Measurements from ENCODE around the gene HDAC7. TPM values are rescaled to one million over a fixed set of nuclear protein-coding genes. Genes with fewer than 3 reads are reported as not detected.

The HDAC7 gene
- total RNA-seq, 1 donor from 2014 or later = 126 TPM

GRCh38 chr12:47863985-47864384 lies 44.3 kb upstream of the HDAC7 start:
- CTCF ChIA-PET = no interaction called here
- no peak overlapping the region for H3K4me3 Mint-ChIP-seq
- POLR2A ChIA-PET = no interaction called here
- ATAC-seq (ENCODE audit: low read depth) = no peak
- H3K4me1 Mint-ChIP-seq = peaks cover 19% of the 10 kb centered on the region
- no peaks in the 10 kb centered on the region for H3K9me3 Mint-ChIP-seq
- no peaks in the 10 kb centered on the region for H3K27me3 Mint-ChIP-seq
- no peak for TF ChIP-seq CTCF (IDR thresholded peaks at IDR 0.05)
- no peak overlapping the region for H3K27ac Mint-ChIP-seq
- intact Hi-C loops (cut with micrococcal nuclease) = no loop called here
- H3K36me3 Mint-ChIP-seq (ENCODE audit: low read depth) = no peaks in the 10 kb centered on the region
- no peak for DNase-seq

GRCh38 chr12:47863467-47863866 lies 43.8 kb upstream of the HDAC7 start:
- ChIA-PET POLR2A (no interaction called here), CTCF (interaction anchor here (0.6 to 1.9 kb wide), 2 partner anchors 24 to 25 kb away, joined by 3 to 5 read pairs; no protein-coding TSS in a partner anchor)
- Mint-ChIP-seq H3K4me1 (peaks cover 13% of the 10 kb centered on the region), H3K36me3 (ENCODE audit: low read depth) (no peaks in the 10 kb centered on the region), H3K27ac (no peak overlapping the region), H3K9me3 (no peaks in the 10 kb centered on the region), H3K4me3 (no peak overlapping the region), H3K27me3 (no peaks in the 10 kb centered on the region)
- no peak for TF ChIP-seq CTCF (IDR thresholded peaks at IDR 0.05)
- DNase-seq = no peak
- no peak for ATAC-seq (ENCODE audit: low read depth)
- intact Hi-C loops (cut with micrococcal nuclease) = no loop called here

- Mint-ChIP-seq H3K4me1 (peaks cover 8% of the 10 kb centered on the region), H3K4me3 (no peak overlapping the region), H3K27me3 (no peaks in the 10 kb centered on the region), H3K36me3 (ENCODE audit: low read depth) (no peaks in the 10 kb centered on the region), H3K27ac (no peak overlapping the region), H3K9me3 (no peaks in the 10 kb centered on the region)
- CTCF ChIA-PET = interaction anchor here (1.9 kb wide), 1 partner anchor 24 kb away, joined by 5 read pairs; no protein-coding TSS in a partner anchor
- intact Hi-C loops (cut with micrococcal nuclease) = no loop called here
- ATAC-seq (ENCODE audit: low read depth) (no peak), DNase-seq (no peak)
- no peak for TF ChIP-seq CTCF (IDR thresholded peaks at IDR 0.05)
- POLR2A ChIA-PET = no interaction called here
Observed at GRCh38 chr12:47862881-47863280, 43.2 kb upstream of the HDAC7 start.

GRCh38 chr12:47862167-47862750 lies 42.6 kb upstream of the HDAC7 start:
- ChIA-PET CTCF (interaction anchor here (1.9 kb wide), 1 partner anchor 24 kb away, joined by 5 read pairs; no protein-coding TSS in a partner anchor), POLR2A (no interaction called here)
- no peak for DNase-seq
- H3K27ac Mint-ChIP-seq = no peak overlapping the region
- intact Hi-C loops (cut with micrococcal nuclease) = no loop called here
- H3K4me3 Mint-ChIP-seq = no peak overlapping the region
- no peaks in the 10 kb centered on the region for H3K9me3 Mint-ChIP-seq
- ATAC-seq (ENCODE audit: low read depth) = no peak
- H3K27me3 Mint-ChIP-seq = no peaks in the 10 kb centered on the region
- peaks cover 1% of the 10 kb centered on the region for H3K4me1 Mint-ChIP-seq
- no peaks in the 10 kb centered on the region for H3K36me3 Mint-ChIP-seq (ENCODE audit: low read depth)
- no peak for TF ChIP-seq CTCF (IDR thresholded peaks at IDR 0.05)

- intact Hi-C loops (cut with micrococcal nuclease) = no loop called here
- Mint-ChIP-seq H3K4me1 (no peaks in the 10 kb centered on the region), H3K36me3 (ENCODE audit: low read depth) (no peaks in the 10 kb centered on the region), H3K9me3 (no peaks in the 10 kb centered on the region), H3K27ac (no peak overlapping the region), H3K4me3 (no peak overlapping the region), H3K27me3 (no peaks in the 10 kb centered on the region)
- ChIA-PET CTCF (interaction anchor here (1.1 kb wide), 1 partner anchor 22 kb away, joined by 3 read pairs; no protein-coding TSS in a partner anchor), POLR2A (no interaction called here)
- TF ChIP-seq CTCF (IDR thresholded peaks at IDR 0.05) = no peak
- DNase-seq (no peak), ATAC-seq (ENCODE audit: low read depth) (no peak)
Observed at GRCh38 chr12:47860873-47861272, 41.2 kb upstream of the HDAC7 start.

Data from activated B cell treated with CpG ODN at 0.5 μM for 24 hours (primary cell).